Measurements from ENCODE around the gene PLXNA4.

The PLXNA4 gene

GRCh38 chr7:132225216-132226030 lies 350.8 kb downstream of the PLXNA4 start:
- no peak for DNase-seq

GRCh38 chr7:132221356-132221755 lies 354.9 kb downstream of the PLXNA4 start:
- DNase-seq = no peak

GRCh38 chr7:132220060-132220459 lies 356.2 kb downstream of the PLXNA4 start:
- DNase-seq = no peak

- peak; percentile 7 for DNase-seq
These were observed 357.4 kb downstream of the PLXNA4 start for GRCh38 chr7:132218876-132219275.

- DNase-seq = no peak
These were observed 359.3 kb downstream of the PLXNA4 start for GRCh38 chr7:132216847-132217525.

GRCh38 chr7:132214452-132214851 lies 361.8 kb downstream of the PLXNA4 start:
- DNase-seq = no peak

GRCh38 chr7:132213583-132213982 lies 362.7 kb downstream of the PLXNA4 start:
- DNase-seq = no peak

- no peak for DNase-seq
These were observed 364.3 kb downstream of the PLXNA4 start for GRCh38 chr7:132211971-132212370.

- no peak for DNase-seq
These were observed 365.4 kb downstream of the PLXNA4 start for GRCh38 chr7:132210821-132211220.

GRCh38 chr7:132207782-132208181 lies 368.5 kb downstream of the PLXNA4 start:
- no peak for DNase-seq

GRCh38 chr7:132207211-132207610 lies 369.1 kb downstream of the PLXNA4 start:
- no peak for DNase-seq

GRCh38 chr7:132206594-132206993 lies 369.7 kb downstream of the PLXNA4 start:
- no peak for DNase-seq

- DNase-seq = no peak
These were observed 370.8 kb downstream of the PLXNA4 start for GRCh38 chr7:132205509-132205908.

GRCh38 chr7:132203021-132203420 lies 373.2 kb downstream of the PLXNA4 start:
- no peak for DNase-seq

- no peak for DNase-seq
These were observed 373.7 kb downstream of the PLXNA4 start for GRCh38 chr7:132202541-132202940.

GRCh38 chr7:132200141-132200540 lies 376.1 kb downstream of the PLXNA4 start:
- DNase-seq = no peak

- no peak for DNase-seq
These were observed 376.6 kb downstream of the PLXNA4 start for GRCh38 chr7:132199626-132200025.

GRCh38 chr7:132197772-132198171 lies 378.5 kb downstream of the PLXNA4 start:
- no peak for DNase-seq

- DNase-seq = no peak
These were observed 382.4 kb downstream of the PLXNA4 start for GRCh38 chr7:132193898-132194297.

- no peak for DNase-seq
These were observed 383.5 kb downstream of the PLXNA4 start for GRCh38 chr7:132192809-132193208.

GRCh38 chr7:132191418-132191817 lies 384.9 kb downstream of the PLXNA4 start:
- no peak for DNase-seq

- no peak for DNase-seq
These were observed 385.6 kb downstream of the PLXNA4 start for GRCh38 chr7:132190683-132191082.

- DNase-seq = no peak
These were observed 386.4 kb downstream of the PLXNA4 start for GRCh38 chr7:132189881-132190280.
